CD4-positive, CD25-positive, alpha-beta regulatory T cell (primary cell): ENCODE measurements around the gene CLP1. TPM values are rescaled to one million over a fixed set of nuclear protein-coding genes. Genes with fewer than 3 reads are reported as not detected.
A peak's percentile ranks its signal among the peaks of the same experiment; 100 is the strongest.

ENCODE experiments used
- ATAC-seq, 2 donors: fragments of 150-1000 bp; cut with Tn5 transposase; one replicate each; pipeline ENCODE4 v1.10.0; 2021; ENCODE audit warnings: low read depth in 2 of 2, moderate number of reproducible peaks in 2 of 2, moderate library complexity in 1 of 2
- DNase-seq, 3 donors: peaks; one replicate each; pipeline versions ENCODE4 v3.0.0 to v3.0.0-alpha.2; 2012 to 2022; ENCODE audit warnings: mixed read lengths in 1 of 3
- H3K27ac ChIP-seq: one replicate; pipeline ENCODE4 v1.7.0; 2013; ENCODE audit warnings: mild to moderate bottlenecking, low read length; ENCODE audit not compliant: insufficient read depth, poor library complexity, severe bottlenecking
- H3K27me3 ChIP-seq: one replicate; pipeline ENCODE4 v1.7.0; 2013; ENCODE audit warnings: low read length; ENCODE audit not compliant: control insufficient read depth, insufficient read depth
- H3K36me3 ChIP-seq: one replicate; pipeline ENCODE4 v1.7.0; 2013; ENCODE audit warnings: mild to moderate bottlenecking, low read length, moderate library complexity; ENCODE audit not compliant: control insufficient read depth, insufficient read depth
- H3K4me1 ChIP-seq: 2 replicates; pipeline ENCODE4 v1.7.0; 2013; ENCODE audit warnings: mild to moderate bottlenecking, low read length; ENCODE audit not compliant: insufficient read depth, control insufficient read depth, poor library complexity, severe bottlenecking
- H3K4me3 ChIP-seq: one replicate; pipeline ENCODE4 v1.7.0; 2013; ENCODE audit warnings: low read depth, mild to moderate bottlenecking, low read length, moderate library complexity
- H3K9me3 ChIP-seq, 2 experiments: 1 replicate in 1 of 2; 2 replicates in 1 of 2; pipeline ENCODE4 v1.7.0; 2013; ENCODE audit warnings: low read length in 2 of 2, mild to moderate bottlenecking in 1 of 2, moderate library complexity in 1 of 2; ENCODE audit not compliant: control insufficient read depth in 2 of 2
- H3K27ac Mint-ChIP-seq, 3 donors: one replicate each; pipeline ENCODE4 v1.8.0; 2020 to 2022; ENCODE audit warnings: mild to moderate bottlenecking in 3 of 3, mixed read lengths in 3 of 3, moderate library complexity in 2 of 3
- H3K27me3 Mint-ChIP-seq: one replicate; pipeline ENCODE4 v1.8.0; 2022; ENCODE audit warnings: mild to moderate bottlenecking, mixed read lengths
- H3K36me3 Mint-ChIP-seq: one replicate; pipeline ENCODE4 v1.8.0; 2020; ENCODE audit warnings: mixed read lengths
- H3K4me1 Mint-ChIP-seq, 4 donors: one replicate each; pipeline ENCODE4 v1.8.0; 2020 to 2022; ENCODE audit warnings: mixed read lengths in 4 of 4, mild to moderate bottlenecking in 1 of 4
- H3K4me3 Mint-ChIP-seq, 4 donors: one replicate each; pipeline ENCODE4 v1.8.0; 2020 to 2022; ENCODE audit warnings: mild to moderate bottlenecking in 4 of 4, mixed read lengths in 4 of 4, moderate library complexity in 3 of 4
- H3K9me3 Mint-ChIP-seq, 7 donors: one replicate each; pipeline ENCODE4 v1.8.0; 2020 to 2022; ENCODE audit warnings: mixed read lengths in 7 of 7, mild to moderate bottlenecking in 3 of 7, moderate library complexity in 2 of 7
- polyA plus RNA-seq, 4 donors: library from polyadenylated mRNA; unstranded; fragments of 300-500 nt; fragmentation: Illumina TruSeq; gene quantifications; one replicate each; pipeline ENCODE4 v1.2.3, GENCODE V29; 2021
- total RNA-seq: library from RNA; stranded (reverse); gene quantifications from one replicate; pipeline ENCODE4 v1.2.3, GENCODE V29; 2022

CLP1 gene
- total and polyA plus RNA-seq, 5 donors from 2014 or later, result 12.6 to 18.2 (median 14.2) TPM

DNA sequence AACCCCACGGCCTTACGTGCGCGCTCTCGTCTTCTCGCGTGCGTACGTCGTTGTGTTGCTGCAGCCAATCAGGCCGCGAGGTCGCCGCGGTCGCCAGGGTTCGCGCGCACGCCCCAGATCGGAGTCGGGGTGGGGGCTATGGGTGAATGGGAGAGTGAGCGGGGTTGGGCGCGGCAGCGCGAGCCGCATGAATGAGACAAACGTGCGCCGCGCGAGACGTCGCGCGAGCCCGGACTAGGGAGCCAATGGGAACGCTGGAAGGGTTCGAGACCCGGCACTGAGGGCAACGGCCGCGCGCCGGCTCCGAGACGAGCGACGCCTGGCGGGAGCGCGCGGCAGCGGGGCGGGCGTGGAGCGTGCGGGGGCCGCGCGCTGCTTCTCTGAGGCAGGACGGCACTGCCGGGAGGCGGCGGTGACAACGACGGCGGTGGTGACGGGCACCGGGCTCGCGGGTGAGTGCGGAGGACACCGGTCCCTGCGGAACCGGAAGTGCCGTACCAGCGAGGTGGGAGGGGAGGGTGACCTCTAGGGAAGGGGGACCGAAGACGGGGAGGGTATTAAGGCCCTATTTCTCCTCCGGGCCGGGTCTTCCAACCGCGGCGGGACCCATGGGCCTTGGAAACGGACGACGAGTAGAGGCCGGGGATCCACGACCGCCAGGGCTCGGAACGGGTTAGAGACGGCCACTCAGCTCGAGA, 10.3 kb downstream of the CLP1 start, which contains the start of gene ZDHHC5:
Gene ZDHHC5 (plus strand): TSS at position 379 of the 698 bp plus-strand sequence. CDS start 4,977 bp downstream, outside the sequence.
- H3K4me1 Mint-ChIP-seq, result peaks cover 5 to 56% (median 51%) of the 10 kb centered on the region in 4 donors
- peak; percentile 88 for ATAC-seq
- peaks cover 13% of the 10 kb centered on the region for H3K36me3 ChIP-seq
- peak; percentile 100 for DNase-seq
- H3K27me3 ChIP-seq, result no peaks in the 10 kb centered on the region
- peaks cover 47% of the 10 kb centered on the region for H3K4me1 ChIP-seq
- no peaks in the 10 kb centered on the region for H3K9me3 ChIP-seq
- H3K4me3 ChIP-seq, result peak within 1 kb of the TSS; percentile 99
- H3K27me3 Mint-ChIP-seq, result peaks cover 14% of the 10 kb centered on the region
- peak within 1 kb of the TSS; percentile 91 to 96 (median 92) for H3K4me3 Mint-ChIP-seq
- peaks cover 0 to 2% (median 0%) of the 10 kb centered on the region in 7 donors for H3K9me3 Mint-ChIP-seq
- peak within 1 kb of the TSS; percentile 99 for H3K27ac ChIP-seq
- peaks cover 5% of the 10 kb centered on the region for H3K36me3 Mint-ChIP-seq
- H3K27ac Mint-ChIP-seq, result peak within 1 kb of the TSS; percentile 98 to 100 (median 100)

DNA sequence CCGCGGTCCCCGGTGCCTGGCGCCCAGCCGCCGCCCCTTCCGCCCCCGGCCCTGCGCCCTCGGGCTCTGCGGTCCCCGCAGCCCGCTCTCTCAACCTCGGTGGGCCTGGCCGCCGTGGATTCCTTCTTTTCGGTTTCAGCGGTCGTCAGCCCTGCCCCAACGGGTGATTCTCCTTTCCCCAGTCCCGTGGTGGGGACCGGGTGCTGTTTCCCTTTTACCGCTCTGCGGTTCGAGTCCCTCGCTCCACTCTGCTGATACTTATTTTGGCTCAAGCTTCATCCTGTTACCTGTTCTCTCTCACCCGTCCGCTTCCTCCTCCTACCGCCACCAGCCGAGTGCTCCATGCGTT, 10.8 kb downstream of the CLP1 start:
- Mint-ChIP-seq H3K27ac (peak overlapping the region; percentile 96 to 100 (median 98)), H3K27me3 (peaks cover 14% of the 10 kb centered on the region), H3K9me3 (peaks cover 0 to 2% (median 0%) of the 10 kb centered on the region in 7 donors), H3K4me1 (peaks cover 9 to 62% (median 55%) of the 10 kb centered on the region in 4 donors), H3K36me3 (peaks cover 10% of the 10 kb centered on the region), H3K4me3 (peak overlapping the region; percentile 91 to 96 (median 92))
- Histone ChIP-seq H3K27ac (peak overlapping the region; percentile 99), H3K36me3 (peaks cover 18% of the 10 kb centered on the region), H3K4me1 (peaks cover 49% of the 10 kb centered on the region), H3K4me3 (peak overlapping the region; percentile 85), H3K27me3 (no peaks in the 10 kb centered on the region), H3K9me3 (no peaks in the 10 kb centered on the region)
- ATAC-seq (no peak), DNase-seq (peak in 1 of 3 donors; percentile 67)

DNA sequence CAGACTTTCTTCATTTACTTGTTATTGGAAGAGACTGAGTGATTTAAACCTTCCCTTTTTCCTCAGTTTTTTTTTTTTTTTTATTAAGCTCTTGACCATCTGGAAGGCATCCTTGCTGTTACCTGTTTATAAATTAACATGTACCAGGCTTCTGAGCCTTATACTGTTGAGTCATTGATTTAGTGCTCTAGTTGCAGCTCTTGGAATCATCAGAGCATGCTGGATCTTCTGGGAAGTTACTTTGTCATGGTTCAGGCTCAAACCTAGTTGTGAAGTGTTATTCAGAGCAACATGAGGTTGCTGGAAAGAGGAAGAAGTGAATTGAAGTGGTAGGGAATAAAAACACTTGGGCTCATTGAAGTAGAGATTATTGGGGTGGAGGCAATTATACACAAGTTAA, 16.7 kb downstream of the CLP1 start:
- H3K4me1 Mint-ChIP-seq, result peaks cover 17 to 87% (median 71%) of the 10 kb centered on the region in 4 donors
- peak overlapping the region in 3 of 4 donors; percentile 2 to 62 (median 5) for H3K4me3 Mint-ChIP-seq
- DNase-seq (no peak), ATAC-seq (no peak)
- Histone ChIP-seq H3K27ac (no peak overlapping the region), H3K4me1 (peaks cover 54% of the 10 kb centered on the region), H3K27me3 (no peaks in the 10 kb centered on the region), H3K4me3 (no peak overlapping the region), H3K36me3 (peaks cover 58% of the 10 kb centered on the region), H3K9me3 (no peaks in the 10 kb centered on the region)
- H3K36me3 Mint-ChIP-seq, result peaks cover 29% of the 10 kb centered on the region
- peak overlapping the region in 1 of 3 donors; percentile 30 for H3K27ac Mint-ChIP-seq
- no peaks in the 10 kb centered on the region for H3K27me3 Mint-ChIP-seq
- no peaks in the 10 kb centered on the region for H3K9me3 Mint-ChIP-seq

DNA sequence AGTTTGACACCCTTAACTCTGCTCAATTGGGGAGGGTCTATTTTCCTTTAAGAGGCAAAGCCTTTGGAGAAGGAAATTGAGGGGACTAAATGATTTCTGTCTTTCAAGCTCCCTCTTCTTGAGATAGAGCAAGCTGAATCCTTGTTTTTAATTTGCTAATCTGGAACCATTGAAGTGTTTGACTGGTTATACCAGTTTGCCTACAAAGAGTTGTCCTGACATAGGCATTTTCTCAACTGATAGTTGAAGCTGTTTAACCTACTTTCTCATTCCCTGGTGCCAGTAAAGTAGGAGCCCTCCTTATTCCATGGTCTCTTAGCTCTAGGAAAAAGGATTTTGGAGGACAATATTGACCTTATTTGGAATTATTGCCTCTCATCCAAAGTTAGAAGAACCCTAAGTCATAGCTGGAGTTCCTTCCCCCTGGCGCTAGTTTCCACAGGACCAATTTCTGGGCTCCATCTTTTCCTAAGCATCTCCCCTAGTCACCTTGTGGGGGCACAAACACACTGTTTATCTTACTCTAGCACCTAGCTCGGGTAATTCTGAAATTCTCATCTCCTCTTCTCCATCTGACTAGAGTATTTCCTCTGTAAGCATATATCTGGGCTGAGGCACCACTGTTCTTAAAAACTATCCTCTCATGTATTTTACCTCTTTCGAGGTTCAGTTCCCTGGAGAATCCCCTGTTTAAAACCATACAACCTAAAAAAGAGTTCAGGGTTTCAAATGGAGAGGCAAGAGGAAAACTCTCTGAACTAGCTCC, 17.8 kb downstream of the CLP1 start:
- no peaks in the 10 kb centered on the region for H3K27me3 ChIP-seq
- Mint-ChIP-seq H3K36me3 (peaks cover 29% of the 10 kb centered on the region), H3K4me3 (peak overlapping the region in 2 of 4 donors; percentile 6 to 11), H3K27ac (peak overlapping the region; percentile 30 to 55 (median 38)), H3K4me1 (peaks cover 18 to 86% (median 68%) of the 10 kb centered on the region in 4 donors), H3K9me3 (no peaks in the 10 kb centered on the region), H3K27me3 (no peaks in the 10 kb centered on the region)
- peaks cover 46% of the 10 kb centered on the region for H3K4me1 ChIP-seq
- H3K36me3 ChIP-seq, result peaks cover 58% of the 10 kb centered on the region
- peak overlapping the region; percentile 30 for H3K4me3 ChIP-seq
- H3K9me3 ChIP-seq, result no peaks in the 10 kb centered on the region
- no peak for DNase-seq
- H3K27ac ChIP-seq, result no peak overlapping the region
- ATAC-seq, result no peak

DNA sequence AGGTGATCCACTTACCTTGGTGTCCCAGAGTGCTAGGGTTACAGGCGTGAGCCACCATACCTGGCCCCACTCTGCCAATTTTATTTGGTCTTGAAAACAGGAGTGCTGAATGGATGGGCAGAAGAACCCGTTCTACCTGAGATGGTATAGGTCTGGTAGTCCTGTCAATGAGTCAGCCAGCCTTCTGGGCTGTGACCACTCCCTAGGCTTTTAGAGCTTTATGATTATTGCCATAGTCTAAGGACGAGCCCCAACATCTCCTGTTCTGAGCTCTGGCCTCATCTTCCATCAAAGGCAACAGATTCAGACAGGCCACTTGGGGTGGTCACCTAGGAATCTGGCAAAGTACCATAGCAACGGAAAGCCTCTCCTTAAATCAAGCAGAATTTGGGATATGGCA, 21.8 kb downstream of the CLP1 start:
- Histone ChIP-seq H3K4me3 (no peak overlapping the region), H3K4me1 (peaks cover 34% of the 10 kb centered on the region), H3K36me3 (peaks cover 62% of the 10 kb centered on the region), H3K27me3 (no peaks in the 10 kb centered on the region), H3K9me3 (no peaks in the 10 kb centered on the region), H3K27ac (no peak overlapping the region)
- Mint-ChIP-seq H3K9me3 (no peaks in the 10 kb centered on the region), H3K27ac (no peak overlapping the region), H3K27me3 (no peaks in the 10 kb centered on the region), H3K36me3 (peaks cover 37% of the 10 kb centered on the region), H3K4me1 (peaks cover 32 to 74% (median 64%) of the 10 kb centered on the region in 4 donors), H3K4me3 (no peak overlapping the region)
- no peak for DNase-seq
- no peak for ATAC-seq

DNA sequence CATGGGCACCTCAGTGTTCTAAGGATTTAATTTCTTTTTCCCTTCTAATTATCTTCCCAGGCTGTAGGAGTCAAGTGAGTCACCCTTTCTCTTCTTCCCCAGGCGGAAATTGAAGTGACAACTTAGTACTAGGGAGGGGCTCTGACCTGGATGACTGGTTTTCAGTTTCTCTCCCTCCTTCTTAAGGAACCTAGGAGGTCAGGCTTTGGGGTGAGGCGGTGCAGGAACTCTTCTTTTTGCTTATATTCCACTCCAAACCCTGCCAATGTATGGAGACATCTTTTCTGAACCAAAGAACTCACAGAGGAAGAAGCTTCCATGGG, 23.0 kb downstream of the CLP1 start:
- Mint-ChIP-seq H3K4me1 (peaks cover 30 to 64% (median 54%) of the 10 kb centered on the region in 4 donors), H3K36me3 (peaks cover 36% of the 10 kb centered on the region), H3K9me3 (no peaks in the 10 kb centered on the region), H3K27me3 (no peaks in the 10 kb centered on the region), H3K27ac (peak overlapping the region in 2 of 3 donors; percentile 39 to 60), H3K4me3 (peak overlapping the region in 2 of 4 donors; percentile 57 to 83)
- peak overlapping the region; percentile 7 for H3K4me3 ChIP-seq
- H3K27me3 ChIP-seq, result no peaks in the 10 kb centered on the region
- no peak for DNase-seq
- peaks cover 24% of the 10 kb centered on the region for H3K4me1 ChIP-seq
- H3K9me3 ChIP-seq, result no peaks in the 10 kb centered on the region
- H3K27ac ChIP-seq, result no peak overlapping the region
- ATAC-seq, result no peak
- peaks cover 62% of the 10 kb centered on the region for H3K36me3 ChIP-seq

DNA sequence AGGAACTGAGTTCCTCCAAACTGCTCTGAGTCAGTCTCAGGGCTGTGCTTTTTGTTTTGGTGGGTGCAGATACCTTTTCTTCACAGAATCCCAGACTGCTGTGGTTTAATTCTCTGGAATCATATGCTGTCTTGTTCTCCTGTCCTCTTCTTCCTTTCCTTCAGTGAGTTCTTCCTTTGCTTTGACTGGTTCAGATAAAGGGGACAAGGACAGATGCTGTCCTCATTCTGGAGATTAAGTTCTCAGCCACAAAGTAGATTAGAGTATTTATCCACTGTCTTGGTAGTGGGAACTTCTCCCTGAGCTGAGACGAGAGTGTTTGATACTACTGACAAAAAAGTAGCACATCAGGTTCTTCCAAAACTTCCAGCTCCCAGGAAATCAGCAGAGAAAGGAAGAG, 23.6 kb downstream of the CLP1 start:
- Mint-ChIP-seq H3K4me1 (peaks cover 28 to 58% (median 48%) of the 10 kb centered on the region in 4 donors), H3K9me3 (no peaks in the 10 kb centered on the region), H3K36me3 (peaks cover 31% of the 10 kb centered on the region), H3K27ac (peak overlapping the region in 2 of 3 donors; percentile 39 to 60), H3K4me3 (no peak overlapping the region), H3K27me3 (no peaks in the 10 kb centered on the region)
- Histone ChIP-seq H3K9me3 (no peaks in the 10 kb centered on the region), H3K4me3 (peak overlapping the region; percentile 7), H3K27me3 (no peaks in the 10 kb centered on the region), H3K36me3 (peaks cover 62% of the 10 kb centered on the region), H3K27ac (no peak overlapping the region), H3K4me1 (peaks cover 23% of the 10 kb centered on the region)
- ATAC-seq (no peak), DNase-seq (no peak)
